HEK293T (cell line): Measurements from ENCODE around the gene UNC13C.

Experiments
- ARNT ChIP-seq: fragments of 450-650 bp; IDR thresholded peaks from 2 replicates; pipeline ENCODE4 v1.6.1; 2017; ENCODE audit warnings: mild to moderate bottlenecking
- BHLHE40 ChIP-seq: fragments of 450-650 bp; IDR thresholded peaks from 2 replicates; pipeline ENCODE4 v1.6.1; 2016; ENCODE audit warnings: mild to moderate bottlenecking, moderate library complexity, borderline replicate concordance
- ELF4 ChIP-seq: fragments of 450-650 bp; IDR thresholded peaks from 2 replicates; pipeline ENCODE4 v1.6.1; 2017; ENCODE audit warnings: antibody characterized with exemption
- FOXA1 ChIP-seq: fragments of 450-650 bp; IDR thresholded peaks from 2 replicates; pipeline ENCODE4 v1.6.1; 2016; ENCODE audit warnings: mild to moderate bottlenecking
- FOXK2 ChIP-seq: fragments of 450-650 bp; IDR thresholded peaks from 2 replicates; pipeline ENCODE4 v1.6.1; 2016; ENCODE audit warnings: mild to moderate bottlenecking
- FOXM1 ChIP-seq: fragments of 450-650 bp; IDR thresholded peaks from 2 replicates; pipeline ENCODE4 v1.6.1; 2017; ENCODE audit warnings: mild to moderate bottlenecking, borderline replicate concordance
- HDGF ChIP-seq: fragments of 450-650 bp; IDR thresholded peaks from 2 replicates; pipeline ENCODE4 v1.6.1; 2017; ENCODE audit warnings: antibody characterized with exemption, borderline replicate concordance
- LEF1 ChIP-seq: fragments of 450-650 bp; IDR thresholded peaks from 2 replicates; pipeline ENCODE4 v1.6.1; 2017; ENCODE audit warnings: mild to moderate bottlenecking, borderline replicate concordance
- SP1 ChIP-seq: fragments of 450-650 bp; IDR thresholded peaks from 2 replicates; pipeline ENCODE4 v1.6.1; 2017
- SUZ12 ChIP-seq: fragments of 450-650 bp; IDR thresholded peaks from 2 replicates; pipeline ENCODE4 v1.6.1; 2016; ENCODE audit warnings: mild to moderate bottlenecking
- TARDBP ChIP-seq: fragments of 450-650 bp; IDR thresholded peaks from 2 replicates; pipeline ENCODE4 v1.6.1; 2016
- TF ChIP-seq, protein P1 (sequence below): fragments of 450-650 bp; IDR thresholded peaks from 2 replicates; pipeline ENCODE4 v1.6.1; 2016

DNA sequence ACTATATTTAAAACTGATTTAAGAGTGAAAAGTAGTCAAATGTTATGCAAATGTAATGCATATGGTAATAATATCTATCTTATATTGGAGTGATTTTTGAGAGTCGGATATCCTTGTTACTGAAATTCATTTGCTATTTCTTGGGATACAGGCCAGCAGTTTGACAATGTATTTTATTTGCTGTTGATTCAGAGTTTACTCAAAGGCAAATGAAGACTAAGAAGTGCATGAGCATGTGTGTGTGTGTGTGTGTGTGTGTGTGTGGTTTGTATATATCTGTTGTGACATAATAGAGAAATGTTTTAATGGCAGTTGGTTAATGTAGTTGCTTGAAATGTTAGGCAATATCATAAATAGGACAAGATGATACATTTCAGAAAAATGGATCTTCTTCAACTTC lies 39.0 kb downstream of the UNC13C start:
- TF ChIP-seq FOXM1 (no peak), ELF4 (no peak), TARDBP (no peak), SP1 (no peak), ARNT (no peak), FOXK2 (no peak), HDGF (no peak), SUZ12 (no peak), FOXA1 (no peak), BHLHE40 (no peak), LEF1 (no peak)
- TF ChIP-seq, protein P1, sequence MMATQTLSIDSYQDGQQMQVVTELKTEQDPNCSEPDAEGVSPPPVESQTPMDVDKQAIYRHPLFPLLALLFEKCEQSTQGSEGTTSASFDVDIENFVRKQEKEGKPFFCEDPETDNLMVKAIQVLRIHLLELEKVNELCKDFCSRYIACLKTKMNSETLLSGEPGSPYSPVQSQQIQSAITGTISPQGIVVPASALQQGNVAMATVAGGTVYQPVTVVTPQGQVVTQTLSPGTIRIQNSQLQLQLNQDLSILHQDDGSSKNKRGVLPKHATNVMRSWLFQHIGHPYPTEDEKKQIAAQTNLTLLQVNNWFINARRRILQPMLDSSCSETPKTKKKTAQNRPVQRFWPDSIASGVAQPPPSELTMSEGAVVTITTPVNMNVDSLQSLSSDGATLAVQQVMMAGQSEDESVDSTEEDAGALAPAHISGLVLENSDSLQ: no peak
